ENCODE results near the gene CRIM1.

The CRIM1 gene

GRCh38 chr2:36403675-36404230, 48.2 kb downstream of the CRIM1 start:
- DNase-seq, result no peak

- DNase-seq, result no peak
These were observed 48.7 kb downstream of the CRIM1 start for GRCh38 chr2:36404318-36404717.

- no peak for DNase-seq
These were observed 49.2 kb downstream of the CRIM1 start for GRCh38 chr2:36404754-36405153.

GRCh38 chr2:36405183-36405582, 49.6 kb downstream of the CRIM1 start:
- DNase-seq, result no peak

- DNase-seq, result no peak
These were observed 50.7 kb downstream of the CRIM1 start for GRCh38 chr2:36406296-36406695.

GRCh38 chr2:36407413-36407812, 51.8 kb downstream of the CRIM1 start:
- no peak for DNase-seq

GRCh38 chr2:36408198-36408703, 52.7 kb downstream of the CRIM1 start:
- DNase-seq, result no peak

GRCh38 chr2:36409335-36409734, 53.8 kb downstream of the CRIM1 start:
- no peak for DNase-seq

GRCh38 chr2:36409935-36410334, 54.4 kb downstream of the CRIM1 start:
- DNase-seq, result no peak

- no peak for DNase-seq
These were observed 55.1 kb downstream of the CRIM1 start for GRCh38 chr2:36410681-36411080.

- DNase-seq, result no peak
These were observed 56.4 kb downstream of the CRIM1 start for GRCh38 chr2:36411962-36412444.

- no peak for DNase-seq
These were observed 57.6 kb downstream of the CRIM1 start for GRCh38 chr2:36413218-36413617.

- no peak for DNase-seq
These were observed 58.7 kb downstream of the CRIM1 start for GRCh38 chr2:36414307-36414706.

- DNase-seq, result no peak
These were observed 59.9 kb downstream of the CRIM1 start for GRCh38 chr2:36415381-36416022.

GRCh38 chr2:36416370-36417165, 61.0 kb downstream of the CRIM1 start:
- no peak for DNase-seq

- no peak for DNase-seq
These were observed 65.1 kb downstream of the CRIM1 start for GRCh38 chr2:36420569-36421181.

GRCh38 chr2:36421379-36421778, 65.8 kb downstream of the CRIM1 start:
- DNase-seq, result no peak

GRCh38 chr2:36423172-36423571, 67.6 kb downstream of the CRIM1 start:
- DNase-seq, result no peak

GRCh38 chr2:36423619-36424120, 68.1 kb downstream of the CRIM1 start:
- DNase-seq, result no peak

- no peak for DNase-seq
These were observed 70.2 kb downstream of the CRIM1 start for GRCh38 chr2:36425608-36426355.

GRCh38 chr2:36427790-36428243, 72.2 kb downstream of the CRIM1 start:
- DNase-seq, result no peak

GRCh38 chr2:36430549-36430948, 75.0 kb downstream of the CRIM1 start:
- no peak for DNase-seq
